Liver (tissue), 9 donors: Measurements from ENCODE around the gene CARS2. TPM values are rescaled to one million over a fixed set of nuclear protein-coding genes. Genes with fewer than 3 reads are reported as not detected.

Experiments
- DNase-seq: peaks from one replicate; pipeline ENCODE4 v3.0.0-alpha.2; 2017; ENCODE audit warnings: low spot score
- H3K27ac ChIP-seq, 2 donors: one replicate each; pipeline ENCODE4 v1.7.0; 2013; ENCODE audit warnings: inconsistent platforms in 2 of 2, low read length in 2 of 2, control low read depth in 1 of 2, low read depth in 1 of 2, mild to moderate bottlenecking in 1 of 2
- H3K27me3 ChIP-seq, 4 donors: one replicate each; pipeline versions ENCODE4 v1.6.1 to v1.7.0; 2013; ENCODE audit warnings: low read length in 3 of 4, inconsistent platforms in 1 of 4, mild to moderate bottlenecking in 1 of 4, moderate library complexity in 1 of 4; ENCODE audit not compliant: control insufficient read depth in 4 of 4, insufficient read depth in 4 of 4
- H3K36me3 ChIP-seq, 4 donors: one replicate each; pipeline versions ENCODE4 v1.6.1 to v1.7.0; 2013; ENCODE audit warnings: low read length in 3 of 4, mild to moderate bottlenecking in 3 of 4, low read depth in 1 of 4, moderate library complexity in 1 of 4; ENCODE audit not compliant: control insufficient read depth in 4 of 4, insufficient read depth in 3 of 4
- H3K4me1 ChIP-seq, 4 donors: one replicate each; pipeline versions ENCODE4 v1.6.1 to v1.7.0; 2013; ENCODE audit warnings: low read length in 3 of 4, mild to moderate bottlenecking in 3 of 4, moderate library complexity in 1 of 4; ENCODE audit not compliant: control insufficient read depth in 4 of 4, insufficient read depth in 4 of 4
- H3K4me3 ChIP-seq, 3 donors: one replicate each; pipeline versions ENCODE4 v1.6.1 to v1.7.0; 2013; ENCODE audit warnings: low read length in 3 of 3, control low read depth in 1 of 3, low read depth in 1 of 3, mild to moderate bottlenecking in 1 of 3
- H3K9ac ChIP-seq, 2 donors: one replicate each; pipeline ENCODE4 v1.7.0; 2013; ENCODE audit warnings: low read length in 2 of 2, mild to moderate bottlenecking in 2 of 2, moderate library complexity in 2 of 2, control low read depth in 1 of 2, low read depth in 1 of 2
- H3K9me3 ChIP-seq, 4 donors: one replicate each; pipeline versions ENCODE4 v1.6.1 to v1.7.0; 2013; ENCODE audit warnings: low read length in 3 of 4; ENCODE audit not compliant: control insufficient read depth in 4 of 4
- ATF3 ChIP-seq: IDR thresholded peaks from 2 replicates; pipeline ENCODE4 v1.6.1; 2016; ENCODE audit warnings: antibody characterized with exemption
- CTCF ChIP-seq: fragments of 150-350 bp; IDR thresholded peaks from 2 replicates; pipeline ENCODE4 v1.5.1; 2017; ENCODE audit warnings: improper control_type of control experiment, low read depth, low read length; ENCODE audit not compliant: missing input control
- EGR1 ChIP-seq, 2 donors: IDR thresholded peaks; 2 replicates each; pipeline ENCODE4 v1.6.1; 2016 to 2018; ENCODE audit warnings: antibody characterized with exemption in 2 of 2, low read depth in 2 of 2
- FOXA1 ChIP-seq: IDR thresholded peaks from 2 replicates; pipeline ENCODE4 v1.6.1; 2016; ENCODE audit warnings: antibody characterized with exemption
- FOXA2 ChIP-seq: IDR thresholded peaks from 2 replicates; pipeline ENCODE4 v1.6.1; 2016; ENCODE audit warnings: antibody characterized with exemption
- GABPA ChIP-seq, 2 donors: IDR thresholded peaks in 1 of 2; conservative IDR thresholded peaks in 1 of 2; 2 replicates each; pipeline ENCODE4 v1.6.1; 2016; ENCODE audit warnings: antibody characterized with exemption in 2 of 2, mild to moderate bottlenecking in 1 of 2, moderate library complexity in 1 of 2
- HNF4A ChIP-seq, 2 donors: conservative IDR thresholded peaks; 2 replicates each; pipeline ENCODE4 v1.6.1; 2016; ENCODE audit warnings: antibody characterized with exemption in 2 of 2, mild to moderate bottlenecking in 2 of 2
- HNF4G ChIP-seq: IDR thresholded peaks from 2 replicates; pipeline ENCODE4 v1.6.1; 2016; ENCODE audit warnings: antibody characterized with exemption
- JUND ChIP-seq, 2 donors: IDR thresholded peaks; 2 replicates each; pipeline ENCODE4 v1.6.1; 2016; ENCODE audit warnings: antibody characterized with exemption in 2 of 2
- MAX ChIP-seq: IDR thresholded peaks from 2 replicates; pipeline ENCODE4 v1.6.1; 2016; ENCODE audit warnings: antibody characterized with exemption
- NR2F2 ChIP-seq: IDR thresholded peaks from 2 replicates; pipeline ENCODE4 v1.6.1; 2016; ENCODE audit warnings: antibody characterized with exemption
- REST ChIP-seq: IDR thresholded peaks from 2 replicates; pipeline ENCODE4 v1.6.1; 2016; ENCODE audit warnings: antibody characterized with exemption, mild to moderate bottlenecking
- RXRA ChIP-seq, 2 donors: IDR thresholded peaks; 2 replicates each; pipeline ENCODE4 v1.6.1; 2017 to 2018; ENCODE audit warnings: antibody characterized with exemption in 2 of 2, mild to moderate bottlenecking in 1 of 2
- SP1 ChIP-seq: IDR thresholded peaks from 2 replicates; pipeline ENCODE4 v1.6.1; 2018; ENCODE audit warnings: antibody characterized with exemption, mild to moderate bottlenecking
- TAF1 ChIP-seq: conservative IDR thresholded peaks from 2 replicates; pipeline ENCODE4 v1.6.1; 2016; ENCODE audit warnings: antibody characterized with exemption, mild to moderate bottlenecking
- YY1 ChIP-seq: IDR thresholded peaks from 2 replicates; pipeline ENCODE4 v1.6.1; 2016; ENCODE audit warnings: antibody characterized with exemption, mild to moderate bottlenecking
- ZBTB33 ChIP-seq: IDR thresholded peaks from 2 replicates; pipeline ENCODE4 v1.6.1; 2016; ENCODE audit warnings: antibody characterized with exemption
- WGBS: extraction: QIAGEN DNeasy Blood & Tissue Kit; methylation state at CpG from one replicate; pipeline ENCODE4 v1.1.7; 2013; 5-methylcytosine and 5-hydroxymethylcytosine counted together
- polyA plus RNA-seq, 2 donors: library from polyadenylated mRNA; stranded (reverse) in 1 of 2; unstranded in 1 of 2; fragments of 200-250 nt in 1 of 2; fragments of >200 nt in 1 of 2; fragmentation: Nextera tagmentation in 1 of 2; extraction: Ambion mirVana in 1 of 2; gene quantifications; one replicate each; pipeline versions ENCODE4 v1.2.1 to v1.2.3, GENCODE V29; 2013 to 2015
- total RNA-seq, 2 donors: library from RNA; depleted of rRNA; stranded (reverse); fragments of >200 nt; gene quantifications; one replicate each; pipeline ENCODE4 v1.2.3, GENCODE V29; 2014
- donor health status: healthy.
- donor health status: healthy.
- donor health status: healthy.
- donor health status: healthy.
- donor health status: healthy.

CARS2 gene
- total and polyA plus RNA-seq, 4 donors = 28.6 to 44.0 (median 31.4) TPM

- 99% methylated on average over 25 of the region's 25 CpGs for WGBS
- H3K27me3 ChIP-seq = no peaks in the 10 kb centered on the region
- TF ChIP-seq RXRA (IDR thresholded peaks at IDR 0.05) (no peak), ZBTB33 (no peak), SP1 (no peak), JUND (IDR thresholded peaks at IDR 0.05) (no peak), TAF1 (no peak), EGR1 (IDR thresholded peaks at IDR 0.05; ENCODE audit: low read depth in 2 of 2) (no peak), MAX (no peak), CTCF (no peak), HNF4G (no peak)
- peaks cover 0 to 3% (median 0%) of the 10 kb centered on the region in 4 donors for H3K9me3 ChIP-seq
- no peak overlapping the region for H3K4me3 ChIP-seq
- H3K4me1 ChIP-seq = no peaks in the 10 kb centered on the region
- H3K27ac ChIP-seq = no peak overlapping the region
- H3K9ac ChIP-seq = no peak overlapping the region
- DNase-seq = no peak
- peaks cover 4 to 28% (median 24%) of the 10 kb centered on the region in 4 donors for H3K36me3 ChIP-seq
Observed at GRCh38 chr13:110662091-110662490, 43.8 kb downstream of the CARS2 start.

GRCh38 chr13:110661256-110661655, 44.7 kb downstream of the CARS2 start:
- H3K4me3 ChIP-seq = no peak overlapping the region
- no peaks in the 10 kb centered on the region for H3K27me3 ChIP-seq
- TF ChIP-seq CTCF (no peak), ATF3 (no peak), NR2F2 (no peak), GABPA (IDR thresholded peaks at IDR 0.05 in 1 of 2, conservative IDR thresholded peaks at IDR 0.05 in 1 of 2) (no peak), MAX (no peak), HNF4A (conservative IDR thresholded peaks at IDR 0.05) (no peak), ZBTB33 (no peak), FOXA1 (no peak), EGR1 (IDR thresholded peaks at IDR 0.05; ENCODE audit: low read depth in 2 of 2) (no peak), HNF4G (no peak), JUND (IDR thresholded peaks at IDR 0.05) (no peak), FOXA2 (no peak), SP1 (no peak), REST (no peak), YY1 (no peak), RXRA (IDR thresholded peaks at IDR 0.05) (no peak)
- H3K9me3 ChIP-seq = peaks cover 0 to 3% (median 0%) of the 10 kb centered on the region in 4 donors
- H3K36me3 ChIP-seq = peaks cover 4 to 22% (median 17%) of the 10 kb centered on the region in 4 donors
- H3K9ac ChIP-seq = no peak overlapping the region
- no peak for DNase-seq
- H3K4me1 ChIP-seq = no peaks in the 10 kb centered on the region
- WGBS = 92% methylated on average over 3 of the region's 3 CpGs
- H3K27ac ChIP-seq = no peak overlapping the region
